Neural progenitor cell (in vitro differentiated cells): ENCODE data around the gene STIL. TPM values are rescaled to one million over a fixed set of nuclear protein-coding genes. Genes with fewer than 3 reads are reported as not detected.
"Not testable (repeated sequence)": the region's sequence is repeated elsewhere in the genome, so short reads cannot be mapped to it uniquely, and the experiment has no call there.

Experiments used
- DNase-seq: peaks from one replicate; pipeline ENCODE4 v3.0.0-alpha.2; 2016; ENCODE audit warnings: low spot score
- H2AFZ ChIP-seq: fragments of 200-600 bp; sonication (generic); replicated peaks from 2 replicates; pipeline ENCODE4 v1.6.1; 2016; ENCODE audit warnings: antibody characterized with exemption
- H3F3A ChIP-seq: fragments of 200-600 bp; sonication (generic); 2 replicates; pipeline ENCODE4 v1.6.1; 2016; ENCODE audit warnings: antibody characterized with exemption, low read depth
- H3K27ac ChIP-seq: fragments of 200-600 bp; sonication (generic); 2 replicates; pipeline ENCODE4 v1.5.1; 2016; ENCODE audit warnings: mild to moderate bottlenecking
- H3K27me3 ChIP-seq: fragments of 200-600 bp; sonication (generic); 2 replicates; pipeline ENCODE4 v1.6.1; 2016; ENCODE audit warnings: mild to moderate bottlenecking, moderate library complexity
- H3K36me3 ChIP-seq: fragments of 200-600 bp; sonication (generic); 2 replicates; pipeline ENCODE4 v1.5.1; 2016
- H3K4me1 ChIP-seq: fragments of 200-600 bp; sonication (generic); 2 replicates; pipeline ENCODE4 v1.6.1; 2016; ENCODE audit warnings: mixed run types
- H3K4me2 ChIP-seq: fragments of 200-600 bp; sonication (generic); 2 replicates; pipeline ENCODE4 v1.6.1; 2016
- H3K4me3 ChIP-seq: fragments of 200-600 bp; sonication (generic); 2 replicates; pipeline ENCODE4 v1.5.1; 2016
- H3K79me2 ChIP-seq: fragments of 200-600 bp; sonication (generic); 2 replicates; pipeline ENCODE4 v1.6.1; 2016; ENCODE audit warnings: low read depth
- H3K9ac ChIP-seq: fragments of 200-600 bp; sonication (generic); 2 replicates; pipeline ENCODE4 v1.6.1; 2016
- H3K9me3 ChIP-seq: fragments of 200-600 bp; sonication (generic); 2 replicates; pipeline ENCODE4 v1.5.1; 2016; ENCODE audit warnings: low read depth
- H4K20me1 ChIP-seq: fragments of 200-600 bp; sonication (generic); 2 replicates; pipeline ENCODE4 v1.6.1; 2016; ENCODE audit warnings: low read depth
- H3K27ac Mint-ChIP-seq: 3 replicates; pipeline ENCODE4 v1.8.0; 2021; ENCODE audit warnings: mixed read lengths
- H3K27me3 Mint-ChIP-seq: 2 replicates; pipeline ENCODE4 v1.8.0; 2022; ENCODE audit warnings: low read depth, mild to moderate bottlenecking, inconsistent platforms, moderate library complexity, mixed read lengths; ENCODE audit not compliant: insufficient read depth
- H3K36me3 Mint-ChIP-seq: 3 replicates; pipeline ENCODE4 v1.8.0; 2021; ENCODE audit warnings: mixed read lengths
- H3K4me1 Mint-ChIP-seq: 3 replicates; pipeline ENCODE4 v1.8.0; 2021; ENCODE audit warnings: mixed read lengths
- H3K4me3 Mint-ChIP-seq: 3 replicates; pipeline ENCODE4 v1.8.0; 2021; ENCODE audit warnings: mild to moderate bottlenecking, moderate library complexity, mixed read lengths
- H3K9me3 Mint-ChIP-seq: 3 replicates; pipeline ENCODE4 v1.8.0; 2020; ENCODE audit warnings: mixed read lengths
- EZH2 ChIP-seq: fragments of 200-600 bp; sonication (generic); IDR thresholded peaks from 2 replicates; pipeline ENCODE4 v1.6.1; 2017; ENCODE audit warnings: antibody characterized with exemption, mild to moderate bottlenecking, moderate library complexity
- EZH2phosphoT487 ChIP-seq: fragments of 200-600 bp; sonication (generic); IDR thresholded peaks from 2 replicates; pipeline ENCODE4 v1.6.1; 2017; ENCODE audit warnings: antibody characterized with exemption
- total RNA-seq: library from RNA; depleted of rRNA; stranded (reverse); fragments of >200 nt; gene quantifications from 2 replicates; pipeline ENCODE4 v1.2.3, GENCODE V29; 2015; ENCODE audit warnings: low replicate concordance
- TF ChIP-seq, protein P1 (sequence below): fragments of 200-600 bp; sonication (generic); IDR thresholded peaks from 2 replicates; pipeline ENCODE4 v1.5.1; 2017; ENCODE audit warnings: antibody characterized with exemption, mild to moderate bottlenecking

STIL gene
- total RNA-seq, 1 donor from 2014 or later, result 59.0 TPM

DNA sequence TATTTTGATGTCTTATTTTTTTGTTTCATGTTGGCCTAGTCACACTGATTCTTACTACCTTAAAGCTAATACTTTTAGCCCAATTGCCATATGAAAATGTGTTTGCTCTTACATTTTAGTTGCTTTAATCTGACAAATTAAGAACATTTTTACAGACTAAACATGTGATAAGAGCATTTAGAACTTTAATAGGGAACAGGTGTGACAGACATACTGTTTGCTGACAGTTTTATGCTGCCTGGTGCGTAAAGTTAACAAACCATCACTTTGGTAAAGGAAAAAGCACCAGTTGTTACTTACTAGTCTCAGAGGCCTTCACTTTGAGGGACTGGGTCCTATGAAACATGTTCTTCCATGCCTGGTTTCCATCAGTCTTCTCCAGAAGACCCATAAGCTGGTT lies 34.3 kb upstream of the STIL start:
- no peak overlapping the region for H3K27ac Mint-ChIP-seq
- H3K4me3 Mint-ChIP-seq, result no peak overlapping the region
- no peaks in the 10 kb centered on the region for H3K9me3 ChIP-seq
- no peaks in the 10 kb centered on the region for H3K27me3 Mint-ChIP-seq
- no peaks in the 10 kb centered on the region for H3K9me3 Mint-ChIP-seq
- H3K79me2 ChIP-seq, result peaks cover 21% of the 10 kb centered on the region
- no peaks in the 10 kb centered on the region for H3F3A ChIP-seq
- H3K9ac ChIP-seq, result no peak overlapping the region
- no peak for DNase-seq
- H3K36me3 Mint-ChIP-seq, result peaks cover 13% of the 10 kb centered on the region
- H3K4me1 ChIP-seq, result no peaks in the 10 kb centered on the region
- no peaks in the 10 kb centered on the region for H3K27me3 ChIP-seq
- peaks cover 4% of the 10 kb centered on the region for H4K20me1 ChIP-seq
- no peak overlapping the region for H3K4me3 ChIP-seq
- no peak overlapping the region for H2AFZ ChIP-seq
- no peaks in the 10 kb centered on the region for H3K4me1 Mint-ChIP-seq
- no peaks in the 10 kb centered on the region for H3K36me3 ChIP-seq
- no peak overlapping the region for H3K27ac ChIP-seq
- TF ChIP-seq EZH2phosphoT487, result no peak
- TF ChIP-seq, protein P1, sequence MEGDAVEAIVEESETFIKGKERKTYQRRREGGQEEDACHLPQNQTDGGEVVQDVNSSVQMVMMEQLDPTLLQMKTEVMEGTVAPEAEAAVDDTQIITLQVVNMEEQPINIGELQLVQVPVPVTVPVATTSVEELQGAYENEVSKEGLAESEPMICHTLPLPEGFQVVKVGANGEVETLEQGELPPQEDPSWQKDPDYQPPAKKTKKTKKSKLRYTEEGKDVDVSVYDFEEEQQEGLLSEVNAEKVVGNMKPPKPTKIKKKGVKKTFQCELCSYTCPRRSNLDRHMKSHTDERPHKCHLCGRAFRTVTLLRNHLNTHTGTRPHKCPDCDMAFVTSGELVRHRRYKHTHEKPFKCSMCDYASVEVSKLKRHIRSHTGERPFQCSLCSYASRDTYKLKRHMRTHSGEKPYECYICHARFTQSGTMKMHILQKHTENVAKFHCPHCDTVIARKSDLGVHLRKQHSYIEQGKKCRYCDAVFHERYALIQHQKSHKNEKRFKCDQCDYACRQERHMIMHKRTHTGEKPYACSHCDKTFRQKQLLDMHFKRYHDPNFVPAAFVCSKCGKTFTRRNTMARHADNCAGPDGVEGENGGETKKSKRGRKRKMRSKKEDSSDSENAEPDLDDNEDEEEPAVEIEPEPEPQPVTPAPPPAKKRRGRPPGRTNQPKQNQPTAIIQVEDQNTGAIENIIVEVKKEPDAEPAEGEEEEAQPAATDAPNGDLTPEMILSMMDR, result no peak
- no peak overlapping the region for H3K4me2 ChIP-seq

DNA sequence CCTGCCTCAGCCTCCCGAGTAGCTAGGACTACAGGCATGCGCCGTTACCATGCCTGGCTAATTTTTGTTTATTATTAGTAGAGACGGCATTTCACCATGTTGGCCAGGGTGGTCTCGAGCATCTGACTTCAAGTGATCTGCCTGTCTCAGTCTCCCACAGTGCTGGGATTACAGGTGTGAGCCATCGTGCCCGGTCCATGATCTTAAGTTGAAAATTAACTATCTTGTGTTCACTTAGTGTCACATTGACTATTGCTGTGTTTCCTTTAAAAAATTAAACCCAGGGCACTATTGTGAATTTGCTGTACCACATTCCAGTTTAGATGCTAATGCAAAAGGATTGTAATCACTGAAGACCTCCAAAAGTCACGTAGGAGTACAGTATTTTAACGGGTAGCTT lies 33.8 kb upstream of the STIL start:
- Mint-ChIP-seq H3K9me3 (no peaks in the 10 kb centered on the region), H3K36me3 (peaks cover 13% of the 10 kb centered on the region), H3K4me1 (no peaks in the 10 kb centered on the region), H3K4me3 (no peak overlapping the region), H3K27ac (no peak overlapping the region), H3K27me3 (no peaks in the 10 kb centered on the region)
- Histone ChIP-seq H3K9me3 (no peaks in the 10 kb centered on the region), H4K20me1 (peaks cover 4% of the 10 kb centered on the region), H3K27me3 (no peaks in the 10 kb centered on the region), H3K4me3 (no peak overlapping the region), H3K4me1 (no peaks in the 10 kb centered on the region), H2AFZ (no peak overlapping the region), H3K36me3 (no peaks in the 10 kb centered on the region), H3K4me2 (no peak overlapping the region), H3F3A (no peaks in the 10 kb centered on the region), H3K79me2 (peaks cover 21% of the 10 kb centered on the region), H3K9ac (no peak overlapping the region), H3K27ac (no peak overlapping the region)
- TF ChIP-seq, protein P1, result no peak
- TF ChIP-seq EZH2 (no peak), EZH2phosphoT487 (no peak)
- DNase-seq, result no peak

DNA sequence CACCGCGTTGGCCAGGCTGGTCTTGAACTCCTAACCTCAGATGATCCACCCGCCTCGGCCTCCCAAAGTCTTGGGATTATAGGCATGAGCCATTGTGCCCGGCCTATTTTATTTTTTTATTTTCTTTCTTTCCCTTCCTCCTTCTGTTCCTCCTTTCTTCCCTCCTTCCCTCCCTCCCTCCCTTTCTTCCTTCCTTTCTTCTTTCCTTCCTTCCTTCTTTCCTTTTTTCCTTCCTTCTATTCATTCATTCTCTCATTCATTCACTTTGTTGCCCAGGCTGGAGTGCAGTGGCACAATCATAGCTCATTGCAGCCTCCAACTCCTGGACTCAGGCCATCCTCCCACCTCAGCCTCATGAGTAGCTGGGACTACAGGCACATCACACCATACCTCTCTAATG lies 33.0 kb upstream of the STIL start:
- H3K4me3 Mint-ChIP-seq, H3K4me2 ChIP-seq, H3K27me3 Mint-ChIP-seq, H3K27me3 ChIP-seq, H3K4me1 Mint-ChIP-seq, H3K9me3 ChIP-seq, H3K9me3 Mint-ChIP-seq, H3K27ac ChIP-seq, H3K9ac ChIP-seq, H3F3A ChIP-seq, H4K20me1 ChIP-seq, H2AFZ ChIP-seq, H3K36me3 ChIP-seq, DNase-seq, H3K4me3 ChIP-seq, H3K4me1 ChIP-seq: not testable (repeated sequence)
- Mint-ChIP-seq H3K36me3 (peaks cover 13% of the 10 kb centered on the region), H3K27ac (peak overlapping the region; percentile 18)
- H3K79me2 ChIP-seq, result peaks cover 18% of the 10 kb centered on the region

DNA sequence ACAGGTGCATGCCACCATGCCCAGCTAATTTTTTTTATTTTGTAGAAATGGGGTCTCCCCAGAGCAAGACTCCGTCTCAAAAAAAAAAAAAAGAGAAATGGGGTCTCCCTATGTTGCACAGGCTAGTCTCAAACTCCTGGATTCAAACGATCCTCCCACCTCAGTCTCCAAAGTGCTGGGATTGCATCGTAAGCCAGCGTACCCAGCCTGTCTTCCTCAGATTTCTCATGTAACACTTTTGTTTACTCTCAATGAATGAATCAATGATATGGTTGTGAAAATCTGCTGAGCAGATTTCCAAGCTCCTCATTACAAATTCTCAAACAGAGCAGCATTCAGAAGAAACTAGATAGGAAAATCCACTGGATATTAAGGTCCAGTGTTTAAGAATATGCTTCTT lies 26.3 kb upstream of the STIL start:
- Histone ChIP-seq H4K20me1 (no peaks in the 10 kb centered on the region), H3K27me3 (no peaks in the 10 kb centered on the region), H3K9ac (no peak overlapping the region), H3K36me3 (no peaks in the 10 kb centered on the region), H3K4me2 (no peak overlapping the region), H3K79me2 (peaks cover 52% of the 10 kb centered on the region), H3K4me3 (no peak overlapping the region), H3K9me3 (no peaks in the 10 kb centered on the region), H3K4me1 (peaks cover 2% of the 10 kb centered on the region), H3F3A (peaks cover 8% of the 10 kb centered on the region), H2AFZ (no peak overlapping the region), H3K27ac (no peak overlapping the region)
- Mint-ChIP-seq H3K4me1 (peaks cover 3% of the 10 kb centered on the region), H3K4me3 (no peak overlapping the region), H3K36me3 (peaks cover 2% of the 10 kb centered on the region), H3K27me3 (no peaks in the 10 kb centered on the region), H3K27ac (no peak overlapping the region), H3K9me3 (no peaks in the 10 kb centered on the region)
- no peak for DNase-seq
- TF ChIP-seq EZH2, result no peak
- TF ChIP-seq, protein P1, result no peak
- no peak for TF ChIP-seq EZH2phosphoT487
